ENCODE results near the gene ZNF385B. TPM values are rescaled to one million over a fixed set of nuclear protein-coding genes. Genes with fewer than 3 reads are reported as not detected.

ZNF385B gene
- polyA plus RNA-seq, 12 donors, result 11.0 to 32.8 (median 19.8) TPM; not detected in 1

- DNase-seq, result no peak
Observed at GRCh38 chr2:179686069-179686468, 175.3 kb downstream of the ZNF385B start.

GRCh38 chr2:179685146-179685545, 176.3 kb downstream of the ZNF385B start:
- DNase-seq, result no peak

- DNase-seq, result no peak
Observed at GRCh38 chr2:179682756-179683155, 178.7 kb downstream of the ZNF385B start.

DNA sequence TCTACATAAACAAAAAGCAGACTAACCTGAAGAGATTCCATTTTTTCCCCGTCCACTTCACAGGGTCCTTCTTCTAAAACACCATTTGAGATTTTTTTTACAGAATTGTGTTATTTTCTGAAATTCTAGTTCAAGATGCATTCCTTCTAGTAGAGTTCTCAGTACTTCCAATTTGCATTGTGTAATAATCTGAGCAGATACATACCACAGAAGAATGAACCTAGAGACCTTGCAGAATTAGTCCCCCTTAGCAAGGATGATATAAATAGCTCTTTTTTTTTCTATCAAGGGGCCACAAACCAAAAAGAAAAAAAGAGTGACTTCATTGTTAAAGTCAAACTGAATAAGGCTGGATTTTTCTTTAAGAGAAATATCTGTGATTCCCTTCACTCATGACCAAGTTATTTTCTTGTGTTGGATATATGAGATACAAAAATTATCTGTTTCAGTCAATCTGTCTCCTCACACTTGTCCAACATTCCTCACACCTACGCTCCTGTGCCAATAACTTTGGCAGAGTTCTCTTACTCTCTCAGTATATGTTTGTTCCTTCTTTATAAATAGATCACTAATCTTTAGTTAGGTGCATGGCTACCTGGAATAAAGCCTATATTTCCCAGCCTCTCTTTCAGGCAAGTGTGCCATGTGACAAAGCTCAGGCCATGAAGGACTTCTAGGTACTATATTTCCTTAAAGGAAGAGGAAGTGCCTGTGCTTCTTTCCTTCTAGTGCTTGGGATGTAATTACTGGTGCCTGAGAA, 183.5 kb downstream of the ZNF385B start:
- DNase-seq, result no peak

DNA sequence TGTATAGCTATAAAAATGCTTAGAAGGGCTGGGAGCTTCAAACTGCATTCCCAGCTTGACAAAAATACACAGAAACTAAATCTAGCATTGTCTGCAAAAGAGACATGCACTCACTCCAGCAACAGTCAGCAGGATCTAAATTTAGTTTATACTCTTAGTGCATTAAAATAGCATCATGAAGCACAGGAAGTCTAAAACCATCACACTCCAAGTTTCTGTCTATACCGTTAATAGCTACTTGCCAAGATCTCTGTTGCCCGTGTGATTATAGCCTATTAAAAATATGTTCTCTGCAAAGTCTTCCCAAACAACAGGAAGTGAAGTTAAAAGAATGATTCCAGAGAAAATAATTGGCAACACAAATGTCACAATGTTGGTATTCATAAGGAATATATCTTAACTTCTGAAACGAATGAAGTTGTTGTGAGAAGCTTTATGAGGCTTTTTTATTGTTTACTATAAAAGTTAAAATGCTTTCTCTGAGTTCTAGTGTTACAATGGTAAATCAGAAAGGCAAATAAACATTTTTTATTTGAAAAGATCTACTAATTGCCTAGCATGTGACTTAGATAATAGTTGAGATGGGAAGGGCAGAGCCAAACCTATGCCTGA, 184.2 kb downstream of the ZNF385B start:
- DNase-seq, result peak; percentile 40

DNA sequence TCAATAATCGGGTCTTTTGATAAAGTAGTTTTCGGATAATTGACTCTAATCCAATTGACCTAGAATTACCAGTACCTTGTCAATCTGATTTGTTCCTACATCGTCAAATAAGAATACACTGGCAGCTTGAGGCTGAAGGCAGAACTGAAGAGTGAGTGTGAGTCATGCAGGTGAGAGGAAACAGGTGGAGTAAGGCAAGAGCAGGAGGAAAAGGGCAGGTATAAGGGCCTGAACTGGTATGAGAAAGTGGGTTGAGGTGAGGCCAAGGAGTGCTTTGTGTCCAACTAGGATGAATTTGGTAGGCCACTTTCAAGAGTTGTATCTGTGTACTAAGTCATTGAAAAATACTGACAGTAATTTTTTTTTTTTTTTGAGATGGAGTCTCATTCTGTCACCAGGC, 186.0 kb downstream of the ZNF385B start:
- DNase-seq, result no peak

DNA sequence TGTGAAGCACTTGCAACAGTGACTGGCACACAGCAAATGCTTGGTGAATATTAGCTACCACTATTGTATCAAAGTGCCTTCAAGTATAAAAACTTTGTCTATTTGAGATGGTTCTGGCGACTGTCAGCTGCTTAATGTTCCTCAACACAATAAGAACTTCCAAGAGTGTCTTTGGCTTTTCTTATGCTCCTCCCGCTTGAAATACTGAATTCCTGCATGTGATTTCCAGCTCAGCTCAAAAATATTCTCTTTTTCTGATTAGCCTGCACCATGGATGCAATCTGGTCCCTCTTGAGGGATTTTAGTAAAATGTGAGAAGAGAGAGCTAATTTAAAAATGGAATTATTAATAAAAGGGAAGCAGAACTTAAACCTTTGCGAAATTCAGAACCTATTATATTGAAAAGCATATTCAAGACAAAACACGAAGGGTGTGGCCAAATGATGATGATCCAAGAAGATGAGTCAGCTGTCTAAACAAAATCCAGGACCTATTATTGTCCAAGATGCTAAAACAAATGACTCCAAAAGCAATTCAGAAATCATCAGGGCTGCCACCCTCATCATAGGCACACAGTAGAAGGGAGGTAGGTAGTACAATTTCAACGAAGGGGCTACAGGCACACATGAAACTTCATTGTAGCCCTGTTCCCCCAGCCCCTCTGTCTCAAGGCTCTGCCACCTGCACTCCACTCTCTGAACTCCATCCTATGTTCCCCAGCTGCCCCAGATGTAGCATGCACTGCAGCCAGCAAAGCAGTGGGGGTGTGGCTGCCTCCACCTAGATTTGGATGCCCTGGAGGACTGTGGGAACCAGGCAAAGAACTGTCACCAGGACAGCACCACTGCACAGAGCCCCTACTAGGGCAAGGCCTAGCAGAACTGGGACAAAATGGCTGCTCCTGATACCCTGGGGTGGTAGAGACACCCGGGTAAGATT, 190.1 kb downstream of the ZNF385B start:
- DNase-seq, result no peak

GRCh38 chr2:179669196-179669595, 192.2 kb downstream of the ZNF385B start:
- no peak for DNase-seq

GRCh38 chr2:179664972-179665812, 196.2 kb downstream of the ZNF385B start:
- no peak for DNase-seq

- no peak for DNase-seq
Observed at GRCh38 chr2:179661986-179662385, 199.4 kb downstream of the ZNF385B start.

GRCh38 chr2:179657068-179657595, 204.3 kb downstream of the ZNF385B start:
- no peak for DNase-seq

DNA sequence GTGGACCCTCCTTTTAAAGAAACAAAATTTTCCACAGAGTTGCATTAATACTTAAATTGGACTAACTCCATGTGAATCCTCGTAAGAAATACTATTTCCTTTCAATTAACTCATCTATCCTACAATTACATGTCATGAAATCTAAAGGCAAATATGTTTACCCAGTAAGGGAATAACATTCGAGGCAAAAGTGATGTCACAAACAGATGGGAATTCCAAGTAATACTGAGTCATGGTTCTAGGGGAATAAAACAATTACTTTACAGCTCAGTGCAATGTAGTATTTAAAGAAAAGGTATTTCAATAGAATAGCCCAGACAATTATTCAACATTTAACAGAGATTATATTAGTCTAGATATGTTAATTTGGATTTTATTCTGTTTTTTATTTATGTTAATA, 205.8 kb downstream of the ZNF385B start:
- DNase-seq, result no peak

DNA sequence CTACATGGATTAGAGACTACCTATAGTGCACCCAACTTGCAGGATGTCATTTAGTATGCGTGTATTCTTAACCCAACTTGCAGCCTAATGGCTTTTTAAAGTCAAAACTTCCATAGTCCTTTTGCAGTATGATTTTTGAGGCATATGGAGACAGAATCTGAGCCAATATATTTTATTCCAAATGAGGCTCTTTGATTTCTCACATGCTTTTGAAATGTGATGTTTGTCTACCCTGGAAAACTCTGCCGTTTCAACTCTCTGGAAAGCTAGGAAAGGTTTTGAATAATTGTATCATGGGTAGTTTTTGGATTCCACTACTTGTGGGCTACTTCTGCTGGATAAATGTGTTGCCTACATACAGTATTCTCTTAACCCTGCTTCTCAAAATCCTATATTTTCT, 206.6 kb downstream of the ZNF385B start:
- DNase-seq, result no peak

GRCh38 chr2:179652296-179652695, 209.1 kb downstream of the ZNF385B start:
- DNase-seq, result no peak

DNA sequence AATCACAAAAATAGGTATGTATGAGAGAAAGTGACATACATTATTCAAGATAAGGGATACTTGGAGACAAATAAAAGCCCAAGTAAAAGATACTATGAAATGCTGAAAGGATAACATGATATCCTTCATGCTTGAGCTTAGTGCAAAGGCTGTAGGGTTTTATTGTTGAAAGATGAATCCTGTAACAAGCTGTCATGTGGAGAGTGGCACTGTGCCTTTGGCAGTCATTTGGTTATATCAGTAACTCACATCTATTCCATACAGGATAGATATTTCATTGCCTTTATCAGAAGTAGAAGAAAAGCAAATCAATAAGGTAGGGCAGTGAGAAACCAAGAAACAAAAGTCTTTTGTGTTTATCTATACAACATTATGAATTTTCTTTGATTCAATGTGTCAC, 211.0 kb downstream of the ZNF385B start:
- no peak for DNase-seq

- no peak for DNase-seq
Observed at GRCh38 chr2:179646862-179647587, 214.4 kb downstream of the ZNF385B start.

GRCh38 chr2:179646173-179646769, 215.1 kb downstream of the ZNF385B start:
- no peak for DNase-seq

DNA sequence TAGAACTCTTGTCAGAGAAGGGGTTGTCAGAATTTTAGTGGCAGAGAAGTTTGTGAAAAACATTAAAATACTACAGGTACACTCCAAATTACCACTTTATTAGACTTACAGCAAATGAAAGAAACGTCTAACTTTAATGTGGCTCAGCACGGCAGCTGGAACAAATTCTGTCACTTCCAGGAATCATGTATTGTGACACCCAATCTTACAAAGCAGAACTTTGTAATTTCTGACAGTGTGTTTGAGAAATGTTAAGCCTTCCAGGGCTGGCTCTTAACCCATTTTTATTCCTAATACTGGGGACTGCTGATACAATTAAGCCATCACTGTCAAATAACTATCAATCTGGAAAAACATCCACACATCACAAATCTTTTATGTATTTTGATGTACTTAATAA, 216.4 kb downstream of the ZNF385B start:
- no peak for DNase-seq

DNA sequence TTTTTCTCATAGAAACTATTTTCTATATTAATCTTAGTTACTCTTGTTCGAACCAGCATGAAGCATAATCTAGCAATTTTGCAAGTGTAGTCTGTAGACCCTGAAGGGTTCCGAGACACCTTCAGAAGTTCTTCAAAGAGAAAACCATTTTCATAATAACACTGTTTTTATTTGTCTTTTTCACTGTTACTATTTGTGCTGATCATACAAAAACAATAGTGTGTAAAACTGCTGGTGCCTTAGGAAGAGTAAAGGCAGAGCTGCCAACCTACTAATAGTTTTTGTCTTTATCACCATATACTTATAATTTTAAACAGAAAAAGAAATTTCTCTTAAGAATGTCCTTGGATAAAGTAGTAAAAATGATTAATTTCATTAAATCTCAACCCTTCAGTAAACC, 218.9 kb downstream of the ZNF385B start:
- no peak for DNase-seq

DNA sequence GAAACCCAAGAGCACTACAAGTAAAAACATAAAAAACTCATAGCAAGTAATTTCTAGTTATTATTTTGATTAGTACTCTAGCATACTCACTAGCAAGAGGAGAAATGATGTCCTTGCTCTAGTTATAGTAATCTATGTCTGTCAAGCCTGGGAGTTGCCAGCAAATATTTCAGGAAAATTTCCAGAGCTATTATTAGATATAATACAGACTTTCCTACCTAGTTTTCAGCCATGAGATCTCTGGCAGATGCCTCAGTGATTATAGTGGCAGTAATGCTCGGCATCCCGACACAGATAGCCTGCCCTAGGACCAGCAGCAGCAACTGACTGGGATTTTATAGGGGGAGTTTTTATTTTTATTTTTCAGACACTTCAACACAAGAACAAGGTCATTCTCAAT, 224.4 kb downstream of the ZNF385B start:
- no peak for DNase-seq
